ENCODE data around the gene MAPK8.

DNA sequence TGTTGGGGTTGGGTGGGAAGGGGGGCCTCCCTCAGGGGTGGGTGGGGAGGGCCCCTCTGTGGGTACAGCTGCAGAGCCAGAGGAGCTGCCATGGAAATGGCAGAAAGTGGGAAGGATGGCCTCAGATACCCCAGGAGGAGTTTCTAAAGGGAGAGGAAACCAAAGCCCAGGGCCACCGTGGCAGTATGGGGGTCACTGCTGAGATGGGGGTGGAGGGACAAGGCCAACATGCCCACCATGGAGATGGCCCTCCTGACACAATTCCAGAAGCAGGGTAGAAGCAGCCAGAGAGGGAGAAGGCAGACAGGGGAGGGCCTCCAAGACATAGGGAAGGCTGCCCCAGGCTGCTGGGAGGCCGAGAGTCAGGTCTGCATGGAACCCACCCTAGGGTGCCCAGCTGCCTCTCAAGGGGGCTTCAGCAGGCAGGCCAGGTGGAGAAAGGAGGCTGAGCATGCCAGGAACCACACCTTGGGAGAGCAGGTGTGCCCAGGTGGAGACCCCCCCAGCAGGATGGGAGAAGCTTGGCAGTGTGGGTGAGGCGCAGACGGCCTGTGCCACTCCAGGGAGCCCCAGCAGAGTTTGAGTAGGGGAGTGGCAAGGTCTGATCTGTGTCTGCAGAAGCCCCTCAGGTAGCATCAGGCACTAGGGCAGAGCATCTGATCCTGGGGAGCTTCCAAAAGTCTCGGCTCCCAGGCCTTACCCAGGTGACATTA lies 151.6 kb downstream of the MAPK8 start:
- TF ChIP-seq, protein P1, sequence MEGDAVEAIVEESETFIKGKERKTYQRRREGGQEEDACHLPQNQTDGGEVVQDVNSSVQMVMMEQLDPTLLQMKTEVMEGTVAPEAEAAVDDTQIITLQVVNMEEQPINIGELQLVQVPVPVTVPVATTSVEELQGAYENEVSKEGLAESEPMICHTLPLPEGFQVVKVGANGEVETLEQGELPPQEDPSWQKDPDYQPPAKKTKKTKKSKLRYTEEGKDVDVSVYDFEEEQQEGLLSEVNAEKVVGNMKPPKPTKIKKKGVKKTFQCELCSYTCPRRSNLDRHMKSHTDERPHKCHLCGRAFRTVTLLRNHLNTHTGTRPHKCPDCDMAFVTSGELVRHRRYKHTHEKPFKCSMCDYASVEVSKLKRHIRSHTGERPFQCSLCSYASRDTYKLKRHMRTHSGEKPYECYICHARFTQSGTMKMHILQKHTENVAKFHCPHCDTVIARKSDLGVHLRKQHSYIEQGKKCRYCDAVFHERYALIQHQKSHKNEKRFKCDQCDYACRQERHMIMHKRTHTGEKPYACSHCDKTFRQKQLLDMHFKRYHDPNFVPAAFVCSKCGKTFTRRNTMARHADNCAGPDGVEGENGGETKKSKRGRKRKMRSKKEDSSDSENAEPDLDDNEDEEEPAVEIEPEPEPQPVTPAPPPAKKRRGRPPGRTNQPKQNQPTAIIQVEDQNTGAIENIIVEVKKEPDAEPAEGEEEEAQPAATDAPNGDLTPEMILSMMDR (IDR thresholded peaks at IDR 0.05 in 8 of 11, conservative IDR thresholded peaks at IDR 0.05 in 3 of 11), result no peak
- TF ChIP-seq POLR2A (IDR thresholded peaks at IDR 0.05), result no peak
